A549 (cell line): ENCODE results near the gene CRELD1. TPM values are rescaled to one million over a fixed set of nuclear protein-coding genes. Genes with fewer than 3 reads are reported as not detected.

Experiments used
- ATAC-seq, 2 experiments: fragments of 200-7000 bp in 1 of 2; fragments of >200 bp in 1 of 2; cut with Nextera tagmentation in 1 of 2; cut with Tn5 transposase in 1 of 2; 3 replicates each; pipeline versions ENCODE4 v1.8.0 to v1.9.1; 2018 to 2020; ENCODE audit warnings: mild to moderate bottlenecking in 1 of 2, moderate library complexity in 1 of 2
- CTCF ChIA-PET: fragments of 300-600 bp; sonication (Branson Sonifier 250); formaldehyde crosslinking; extraction: SDS; loops from one replicate; lab custom pipeline; 2021; ENCODE audit warnings: antibody characterized with exemption, inconsistent platforms; lab: Yijun Ruan, JAX
- POLR2A ChIA-PET: fragments of 350-600 bp; formaldehyde crosslinking; extraction: SDS; loops from one replicate; lab custom pipeline; 2021; ENCODE audit warnings: antibody characterized with exemption, inconsistent platforms; lab: Yijun Ruan, JAX
- DNase-seq, 2 experiments: peaks; one replicate each; pipeline versions ENCODE4 v3.0.0 to v3.0.0-alpha.2; 2011 to 2016; ENCODE audit warnings: low read depth in 1 of 2, low spot score in 1 of 2
- FAIRE-seq: peaks from 2 replicates; lab custom pipeline; 2011; peaks lifted over from hg19 to GRCh38; lab: Jason Lieb, UNC
- H3K27ac ChIP-seq, 2 experiments: fragments of >200 bp; sonication (Bioruptor Twin); formaldehyde crosslinking; 3 replicates each; pipeline ENCODE4 v1.5.1; 2016 to 2017
- H3K4me1 ChIP-seq: fragments of >200 bp; sonication (Bioruptor Twin); formaldehyde crosslinking; 3 replicates; pipeline ENCODE4 v1.6.1; 2016
- H3K4me2 ChIP-seq: fragments of >200 bp; sonication (Bioruptor Twin); formaldehyde crosslinking; 3 replicates; pipeline ENCODE4 v1.6.1; 2016
- H3K4me3 ChIP-seq: fragments of >200 bp; sonication (Bioruptor Twin); formaldehyde crosslinking; 3 replicates; pipeline ENCODE4 v1.5.1; 2016
- H3K9me3 ChIP-seq: fragments of >200 bp; sonication (Bioruptor Twin); formaldehyde crosslinking; 3 replicates; pipeline ENCODE4 v1.6.1; 2016
- BHLHE40 ChIP-seq: IDR thresholded peaks from 2 replicates; pipeline ENCODE4 v1.6.1; 2012; ENCODE audit warnings: low read depth, low read length, inconsistent platforms
- CEBPB ChIP-seq, 2 experiments: fragments of >200 bp in 1 of 2; sonication (Bioruptor Twin) in 1 of 2; formaldehyde crosslinking in 1 of 2; IDR thresholded peaks; 2 replicates each; pipeline ENCODE4 v1.6.1; 2012 to 2016
- CHD2 ChIP-seq: fragments of 150-350 bp; IDR thresholded peaks from 2 replicates; pipeline ENCODE4 v1.6.1; 2014; ENCODE audit warnings: low read length; ENCODE audit not compliant: partially characterized antibody
- CHD4 ChIP-seq: fragments of 200-600 bp; sonication (generic); IDR thresholded peaks from 2 replicates; pipeline ENCODE4 v1.6.1; 2016; ENCODE audit warnings: antibody characterized with exemption, mild to moderate bottlenecking, borderline replicate concordance
- CTCF ChIP-seq: fragments of >200 bp; sonication (Bioruptor Twin); formaldehyde crosslinking; IDR thresholded peaks from 3 replicates; pipeline ENCODE4 v1.5.1; 2016
- E2F6 ChIP-seq: IDR thresholded peaks from 2 replicates; pipeline ENCODE4 v1.6.1; 2012; ENCODE audit warnings: low read depth, borderline replicate concordance
- ELK1 ChIP-seq: fragments of 150-350 bp; IDR thresholded peaks from 2 replicates; pipeline ENCODE4 v1.6.1; 2014; ENCODE audit warnings: low read depth, mild to moderate bottlenecking, low read length
- HES2 ChIP-seq: fragments of >200 bp; sonication (Bioruptor Twin); formaldehyde crosslinking; IDR thresholded peaks from 2 replicates; pipeline ENCODE4 v1.6.1; 2016
- HOXB5 ChIP-seq: fragments of 250-450 bp; sonication (Bioruptor Pico); IDR thresholded peaks from 2 replicates; pipeline ENCODE4 v1.5.0; 2020; ENCODE audit warnings: mild to moderate bottlenecking, moderate library complexity
- KDM1A ChIP-seq: fragments of 200-600 bp; sonication (generic); IDR thresholded peaks from 2 replicates; pipeline ENCODE4 v1.6.1; 2016; ENCODE audit warnings: low read depth, mild to moderate bottlenecking
- NR3C1 ChIP-seq: fragments of >200 bp; sonication (Bioruptor Twin); formaldehyde crosslinking; IDR thresholded peaks from 3 replicates; pipeline ENCODE4 v1.6.1; 2017
- PBX3 ChIP-seq: IDR thresholded peaks from 2 replicates; pipeline ENCODE4 v1.6.1; 2012
- POLR2AphosphoS2 ChIP-seq: conservative IDR thresholded peaks from 2 replicates; pipeline ENCODE4 v1.6.1; 2012; ENCODE audit warnings: low read length, improper control_type of control experiment, inconsistent platforms
- RAD21 ChIP-seq, 2 experiments: fragments of >200 bp in 1 of 2; sonication (Bioruptor Twin) in 1 of 2; formaldehyde crosslinking in 1 of 2; IDR thresholded peaks in 1 of 2; conservative IDR thresholded peaks in 1 of 2; 2 replicates in 1 of 2; 3 replicates in 1 of 2; pipeline ENCODE4 v1.6.1; 2012 to 2018; ENCODE audit warnings: inconsistent platforms in 1 of 2
- TP53 ChIP-seq: fragments of 250-450 bp; sonication (Bioruptor Pico); IDR thresholded peaks from 2 replicates; pipeline ENCODE4 v1.5.0; 2021; ENCODE audit warnings: mild to moderate bottlenecking, moderate library complexity
- ZC3H11A ChIP-seq: fragments of 450-650 bp; IDR thresholded peaks from 2 replicates; pipeline ENCODE4 v1.6.1; 2014; ENCODE audit warnings: antibody characterized with exemption, mild to moderate bottlenecking
- WGBS: methylation state at CpG from one replicate; pipeline ENCODE4 v1.1.6; 2017; ENCODE audit errors: missing lambda C conversion rate; 5-methylcytosine and 5-hydroxymethylcytosine counted together
- polyA plus RNA-seq, 4 experiments: library from polyadenylated mRNA; depleted of rRNA in 3 of 4; stranded (reverse); fragments of >200 nt; fragmentation: RNase III in 1 of 4; extraction: RNeasy Plus Mini Kit Qiagen cat#74134 plus additional on column Dnase treatment in 1 of 4; gene quantifications; 2 replicates in 3 of 4; 3 replicates in 1 of 4; pipeline ENCODE4 v1.2.3, GENCODE V29; 2011 to 2017

The CRELD1 gene
- polyA plus RNA-seq, 2 of the 4 experiments (the other 2 are of a cell fraction) = 11.1 to 13.9 TPM

GRCh38 chr3:9908286-9908685 is 25.3 kb upstream of the CRELD1 start (continued):
- TF ChIP-seq PBX3 (no peak), KDM1A (no peak), TP53 (CRISPR knock-in tag) (no peak)

GRCh38 chr3:9909221-9910013 is 24.2 kb upstream of the CRELD1 start:
- CTCF ChIA-PET = interaction anchor here (0.7 to 11.4 kb wide), 4 partner anchors 16 to 37 kb away, joined by 3 to 73 read pairs (median 8); partner anchors contain the start of gene CRELD1
- WGBS = 89% methylated on average over 7 of the region's 7 CpGs
- no peak for DNase-seq
- Histone ChIP-seq H3K4me2 (no peak overlapping the region), H3K9me3 (no peaks in the 10 kb centered on the region), H3K4me3 (no peak overlapping the region), H3K27ac (peak overlapping the region in 1 of 2 experiments; percentile 20; a peak in 1 of 6 replicates), H3K4me1 (peaks cover 26% of the 10 kb centered on the region)
- FAIRE-seq = no peak
- ATAC-seq = no peak
- POLR2A ChIA-PET = no interaction called here
- TF ChIP-seq TP53 (CRISPR knock-in tag) (no peak), ELK1 (no peak), CTCF (no peak), PBX3 (no peak), POLR2AphosphoS2 (no peak), CHD2 (no peak), BHLHE40 (no peak), RAD21 (conservative IDR thresholded peaks at IDR 0.05 in 1 of 2, IDR thresholded peaks at IDR 0.05 in 1 of 2) (no peak), HOXB5 (CRISPR knock-in tag) (no peak), E2F6 (no peak), HES2 (no peak), CEBPB (IDR thresholded peaks at IDR 0.05) (no peak), CHD4 (no peak), ZC3H11A (no peak), NR3C1 (no peak)
